A549 (cell line): Measurements from ENCODE around the gene RAPGEF4. TPM values are rescaled to one million over a fixed set of nuclear protein-coding genes. Genes with fewer than 3 reads are reported as not detected.

ENCODE experiments used
- ATAC-seq, 2 experiments: fragments of 200-7000 bp in 1 of 2; fragments of >200 bp in 1 of 2; cut with Nextera tagmentation in 1 of 2; cut with Tn5 transposase in 1 of 2; 3 replicates each; pipeline versions ENCODE4 v1.8.0 to v1.9.1; 2018 to 2020; ENCODE audit warnings: mild to moderate bottlenecking in 1 of 2, moderate library complexity in 1 of 2
- CTCF ChIA-PET: fragments of 300-600 bp; sonication (Branson Sonifier 250); formaldehyde crosslinking; extraction: SDS; loops from one replicate; lab custom pipeline; 2021; ENCODE audit warnings: antibody characterized with exemption, inconsistent platforms; lab: Yijun Ruan, JAX
- POLR2A ChIA-PET: fragments of 350-600 bp; formaldehyde crosslinking; extraction: SDS; loops from one replicate; lab custom pipeline; 2021; ENCODE audit warnings: antibody characterized with exemption, inconsistent platforms; lab: Yijun Ruan, JAX
- DNase-seq, 2 experiments: peaks; one replicate each; pipeline versions ENCODE4 v3.0.0 to v3.0.0-alpha.2; 2011 to 2016; ENCODE audit warnings: low read depth in 1 of 2, low spot score in 1 of 2
- FAIRE-seq: peaks from 2 replicates; lab custom pipeline; 2011; peaks lifted over from hg19 to GRCh38; lab: Jason Lieb, UNC
- H3K27ac ChIP-seq, 2 experiments: fragments of >200 bp; sonication (Bioruptor Twin); formaldehyde crosslinking; 3 replicates each; pipeline ENCODE4 v1.5.1; 2016 to 2017
- H3K4me1 ChIP-seq: fragments of >200 bp; sonication (Bioruptor Twin); formaldehyde crosslinking; 3 replicates; pipeline ENCODE4 v1.6.1; 2016
- H3K4me2 ChIP-seq: fragments of >200 bp; sonication (Bioruptor Twin); formaldehyde crosslinking; 3 replicates; pipeline ENCODE4 v1.6.1; 2016
- H3K4me3 ChIP-seq: fragments of >200 bp; sonication (Bioruptor Twin); formaldehyde crosslinking; 3 replicates; pipeline ENCODE4 v1.5.1; 2016
- H3K9me3 ChIP-seq: fragments of >200 bp; sonication (Bioruptor Twin); formaldehyde crosslinking; 3 replicates; pipeline ENCODE4 v1.6.1; 2016
- BHLHE40 ChIP-seq: IDR thresholded peaks from 2 replicates; pipeline ENCODE4 v1.6.1; 2012; ENCODE audit warnings: low read depth, low read length, inconsistent platforms
- CBX2 ChIP-seq: fragments of 200-600 bp; sonication (generic); IDR thresholded peaks from 2 replicates; pipeline ENCODE4 v1.6.1; 2016; ENCODE audit warnings: low read depth, mild to moderate bottlenecking, borderline replicate concordance
- CEBPB ChIP-seq, 2 experiments: fragments of >200 bp in 1 of 2; sonication (Bioruptor Twin) in 1 of 2; formaldehyde crosslinking in 1 of 2; IDR thresholded peaks; 2 replicates each; pipeline ENCODE4 v1.6.1; 2012 to 2016
- CHD4 ChIP-seq: fragments of 200-600 bp; sonication (generic); IDR thresholded peaks from 2 replicates; pipeline ENCODE4 v1.6.1; 2016; ENCODE audit warnings: antibody characterized with exemption, mild to moderate bottlenecking, borderline replicate concordance
- ESRRA ChIP-seq: fragments of 150-350 bp; IDR thresholded peaks from 2 replicates; pipeline ENCODE4 v1.6.1; 2014; ENCODE audit warnings: mild to moderate bottlenecking, low read length, borderline replicate concordance
- FOSB ChIP-seq: fragments of 250-450 bp; sonication (Bioruptor Pico); IDR thresholded peaks from 2 replicates; pipeline ENCODE4 v1.5.0; 2020; ENCODE audit warnings: mild to moderate bottlenecking, moderate library complexity
- HDAC2 ChIP-seq: fragments of 200-600 bp; sonication (generic); IDR thresholded peaks from 2 replicates; pipeline ENCODE4 v1.6.1; 2016
- HEYL ChIP-seq: fragments of 250-450 bp; sonication (Bioruptor Pico); IDR thresholded peaks from 2 replicates; pipeline ENCODE4 v1.8.0; 2021; ENCODE audit warnings: mild to moderate bottlenecking, moderate library complexity
- NR3C1 ChIP-seq: fragments of >200 bp; sonication (Bioruptor Twin); formaldehyde crosslinking; IDR thresholded peaks from 3 replicates; pipeline ENCODE4 v1.6.1; 2017
- POLR2AphosphoS2 ChIP-seq: conservative IDR thresholded peaks from 2 replicates; pipeline ENCODE4 v1.6.1; 2012; ENCODE audit warnings: low read length, improper control_type of control experiment, inconsistent platforms
- RAD21 ChIP-seq, 2 experiments: fragments of >200 bp in 1 of 2; sonication (Bioruptor Twin) in 1 of 2; formaldehyde crosslinking in 1 of 2; IDR thresholded peaks in 1 of 2; conservative IDR thresholded peaks in 1 of 2; 2 replicates in 1 of 2; 3 replicates in 1 of 2; pipeline ENCODE4 v1.6.1; 2012 to 2018; ENCODE audit warnings: inconsistent platforms in 1 of 2
- RCOR1 ChIP-seq: fragments of 150-350 bp; IDR thresholded peaks from 2 replicates; pipeline ENCODE4 v1.6.1; 2014; ENCODE audit warnings: antibody characterized with exemption, low read length, low read depth
- SMC3 ChIP-seq: fragments of >200 bp; sonication (Bioruptor Twin); formaldehyde crosslinking; IDR thresholded peaks from 3 replicates; pipeline ENCODE4 v1.6.1; 2018; ENCODE audit warnings: inconsistent platforms
- TP53 ChIP-seq: fragments of 250-450 bp; sonication (Bioruptor Pico); IDR thresholded peaks from 2 replicates; pipeline ENCODE4 v1.5.0; 2021; ENCODE audit warnings: mild to moderate bottlenecking, moderate library complexity
- ZNF302 ChIP-seq: fragments of 250-450 bp; sonication (Bioruptor Pico); IDR thresholded peaks from 2 replicates; pipeline ENCODE4 v1.9.0; 2021; ENCODE audit warnings: inconsistent platforms, mild to moderate bottlenecking, moderate library complexity
- WGBS: methylation state at CpG from one replicate; pipeline ENCODE4 v1.1.6; 2017; ENCODE audit errors: missing lambda C conversion rate; 5-methylcytosine and 5-hydroxymethylcytosine counted together
- polyA plus RNA-seq, 4 experiments: library from polyadenylated mRNA; depleted of rRNA in 3 of 4; stranded (reverse); fragments of >200 nt; fragmentation: RNase III in 1 of 4; extraction: RNeasy Plus Mini Kit Qiagen cat#74134 plus additional on column Dnase treatment in 1 of 4; gene quantifications; 2 replicates in 3 of 4; 3 replicates in 1 of 4; pipeline ENCODE4 v1.2.3, GENCODE V29; 2011 to 2017
- TF ChIP-seq, protein P1 (sequence below): IDR thresholded peaks from 2 replicates; pipeline ENCODE4 v1.6.1; 2012
- TF ChIP-seq, protein P2 (sequence below): fragments of 450-650 bp; IDR thresholded peaks from 2 replicates; pipeline ENCODE4 v1.6.1; 2014; ENCODE audit warnings: antibody characterized with exemption
- TF ChIP-seq, protein P3 (sequence below): fragments of 250-450 bp; sonication (Bioruptor Pico); IDR thresholded peaks from 2 replicates; pipeline ENCODE4 v1.5.0; 2020; ENCODE audit warnings: low read depth, mild to moderate bottlenecking, moderate library complexity
- TF ChIP-seq, protein P4 (sequence below): fragments of >200 bp; sonication (Bioruptor Twin); formaldehyde crosslinking; IDR thresholded peaks from 3 replicates; pipeline ENCODE4 v1.6.1; 2016
- TF ChIP-seq, protein P5 (sequence below): fragments of 200-600 bp; sonication (generic); IDR thresholded peaks from 2 replicates; pipeline ENCODE4 v1.6.1; 2016; ENCODE audit warnings: antibody characterized with exemption, mild to moderate bottlenecking, moderate library complexity

The RAPGEF4 gene
- polyA plus RNA-seq, 2 of the 4 experiments (the other 2 are of a cell fraction) = 0.18 to 1.1 TPM

DNA sequence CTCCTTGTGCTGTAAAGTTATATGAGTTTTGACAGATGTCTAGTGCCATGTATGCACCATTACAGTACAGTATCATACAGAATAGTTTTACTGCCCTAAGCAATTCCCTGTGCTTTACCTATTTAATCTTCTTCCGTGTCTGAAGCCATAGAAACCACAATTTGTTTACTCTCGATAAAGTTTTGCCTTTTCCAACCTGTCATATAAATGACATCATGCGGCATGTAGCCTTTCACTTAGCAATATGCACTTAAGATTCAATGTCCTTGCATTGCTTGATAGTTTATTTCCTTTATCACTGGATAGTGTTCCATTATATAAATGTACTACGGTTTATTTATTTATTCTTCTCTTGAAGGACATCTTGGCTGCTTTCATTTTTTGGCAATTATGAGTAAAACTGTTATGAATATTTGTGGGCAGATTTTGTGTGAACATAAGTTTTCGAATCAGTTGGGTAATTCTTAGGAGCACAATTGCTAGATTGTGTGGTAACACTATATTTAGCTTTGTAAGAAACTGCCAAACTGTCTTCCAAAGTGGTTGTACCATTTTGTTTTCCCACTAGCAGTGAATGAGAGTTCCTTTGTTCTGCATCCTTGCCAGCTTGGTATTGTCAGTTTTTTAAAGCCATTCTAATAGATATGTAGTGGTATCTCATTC lies 203.2 kb downstream of the RAPGEF4 start:
- CTCF ChIA-PET = interaction anchor here (1.5 kb wide), 1 partner anchor 132 kb away, joined by 3 read pairs; no protein-coding TSS in a partner anchor
- TF ChIP-seq, protein P1, sequence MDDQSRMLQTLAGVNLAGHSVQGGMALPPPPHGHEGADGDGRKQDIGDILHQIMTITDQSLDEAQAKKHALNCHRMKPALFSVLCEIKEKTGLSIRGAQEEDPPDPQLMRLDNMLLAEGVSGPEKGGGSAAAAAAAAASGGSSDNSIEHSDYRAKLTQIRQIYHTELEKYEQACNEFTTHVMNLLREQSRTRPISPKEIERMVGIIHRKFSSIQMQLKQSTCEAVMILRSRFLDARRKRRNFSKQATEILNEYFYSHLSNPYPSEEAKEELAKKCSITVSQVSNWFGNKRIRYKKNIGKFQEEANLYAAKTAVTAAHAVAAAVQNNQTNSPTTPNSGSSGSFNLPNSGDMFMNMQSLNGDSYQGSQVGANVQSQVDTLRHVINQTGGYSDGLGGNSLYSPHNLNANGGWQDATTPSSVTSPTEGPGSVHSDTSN = no peak
- TF ChIP-seq, protein P2, sequence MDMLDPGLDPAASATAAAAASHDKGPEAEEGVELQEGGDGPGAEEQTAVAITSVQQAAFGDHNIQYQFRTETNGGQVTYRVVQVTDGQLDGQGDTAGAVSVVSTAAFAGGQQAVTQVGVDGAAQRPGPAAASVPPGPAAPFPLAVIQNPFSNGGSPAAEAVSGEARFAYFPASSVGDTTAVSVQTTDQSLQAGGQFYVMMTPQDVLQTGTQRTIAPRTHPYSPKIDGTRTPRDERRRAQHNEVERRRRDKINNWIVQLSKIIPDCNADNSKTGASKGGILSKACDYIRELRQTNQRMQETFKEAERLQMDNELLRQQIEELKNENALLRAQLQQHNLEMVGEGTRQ = no peak
- TF ChIP-seq BHLHE40 (no peak), TP53 (no peak), NR3C1 (no peak), ZNF302 (CRISPR knock-in tag) (no peak), CBX2 (no peak), CHD4 (no peak), HDAC2 (no peak), POLR2AphosphoS2 (no peak), FOSB (CRISPR knock-in tag) (no peak), HEYL (CRISPR knock-in tag) (no peak), RCOR1 (no peak), CEBPB (IDR thresholded peaks at IDR 0.05) (no peak), SMC3 (no peak), RAD21 (conservative IDR thresholded peaks at IDR 0.05 in 1 of 2, IDR thresholded peaks at IDR 0.05 in 1 of 2) (no peak), ESRRA (no peak)
- TF ChIP-seq, protein P3, sequence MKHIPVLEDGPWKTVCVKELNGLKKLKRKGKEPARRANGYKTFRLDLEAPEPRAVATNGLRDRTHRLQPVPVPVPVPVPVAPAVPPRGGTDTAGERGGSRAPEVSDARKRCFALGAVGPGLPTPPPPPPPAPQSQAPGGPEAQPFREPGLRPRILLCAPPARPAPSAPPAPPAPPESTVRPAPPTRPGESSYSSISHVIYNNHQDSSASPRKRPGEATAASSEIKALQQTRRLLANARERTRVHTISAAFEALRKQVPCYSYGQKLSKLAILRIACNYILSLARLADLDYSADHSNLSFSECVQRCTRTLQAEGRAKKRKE (CRISPR knock-in tag) = no peak
- TF ChIP-seq, protein P4, sequence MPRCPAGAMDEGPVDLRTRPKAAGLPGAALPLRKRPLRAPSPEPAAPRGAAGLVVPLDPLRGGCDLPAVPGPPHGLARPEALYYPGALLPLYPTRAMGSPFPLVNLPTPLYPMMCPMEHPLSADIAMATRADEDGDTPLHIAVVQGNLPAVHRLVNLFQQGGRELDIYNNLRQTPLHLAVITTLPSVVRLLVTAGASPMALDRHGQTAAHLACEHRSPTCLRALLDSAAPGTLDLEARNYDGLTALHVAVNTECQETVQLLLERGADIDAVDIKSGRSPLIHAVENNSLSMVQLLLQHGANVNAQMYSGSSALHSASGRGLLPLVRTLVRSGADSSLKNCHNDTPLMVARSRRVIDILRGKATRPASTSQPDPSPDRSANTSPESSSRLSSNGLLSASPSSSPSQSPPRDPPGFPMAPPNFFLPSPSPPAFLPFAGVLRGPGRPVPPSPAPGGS = no peak
- TF ChIP-seq, protein P5, sequence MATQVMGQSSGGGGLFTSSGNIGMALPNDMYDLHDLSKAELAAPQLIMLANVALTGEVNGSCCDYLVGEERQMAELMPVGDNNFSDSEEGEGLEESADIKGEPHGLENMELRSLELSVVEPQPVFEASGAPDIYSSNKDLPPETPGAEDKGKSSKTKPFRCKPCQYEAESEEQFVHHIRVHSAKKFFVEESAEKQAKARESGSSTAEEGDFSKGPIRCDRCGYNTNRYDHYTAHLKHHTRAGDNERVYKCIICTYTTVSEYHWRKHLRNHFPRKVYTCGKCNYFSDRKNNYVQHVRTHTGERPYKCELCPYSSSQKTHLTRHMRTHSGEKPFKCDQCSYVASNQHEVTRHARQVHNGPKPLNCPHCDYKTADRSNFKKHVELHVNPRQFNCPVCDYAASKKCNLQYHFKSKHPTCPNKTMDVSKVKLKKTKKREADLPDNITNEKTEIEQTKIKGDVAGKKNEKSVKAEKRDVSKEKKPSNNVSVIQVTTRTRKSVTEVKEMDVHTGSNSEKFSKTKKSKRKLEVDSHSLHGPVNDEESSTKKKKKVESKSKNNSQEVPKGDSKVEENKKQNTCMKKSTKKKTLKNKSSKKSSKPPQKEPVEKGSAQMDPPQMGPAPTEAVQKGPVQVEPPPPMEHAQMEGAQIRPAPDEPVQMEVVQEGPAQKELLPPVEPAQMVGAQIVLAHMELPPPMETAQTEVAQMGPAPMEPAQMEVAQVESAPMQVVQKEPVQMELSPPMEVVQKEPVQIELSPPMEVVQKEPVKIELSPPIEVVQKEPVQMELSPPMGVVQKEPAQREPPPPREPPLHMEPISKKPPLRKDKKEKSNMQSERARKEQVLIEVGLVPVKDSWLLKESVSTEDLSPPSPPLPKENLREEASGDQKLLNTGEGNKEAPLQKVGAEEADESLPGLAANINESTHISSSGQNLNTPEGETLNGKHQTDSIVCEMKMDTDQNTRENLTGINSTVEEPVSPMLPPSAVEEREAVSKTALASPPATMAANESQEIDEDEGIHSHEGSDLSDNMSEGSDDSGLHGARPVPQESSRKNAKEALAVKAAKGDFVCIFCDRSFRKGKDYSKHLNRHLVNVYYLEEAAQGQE = no peak
- TF ChIP-seq, all 56 proteins: peak for 0
- no peak overlapping the region for H3K4me2 ChIP-seq
- no peak for DNase-seq
- H3K4me1 ChIP-seq = no peaks in the 10 kb centered on the region
- ATAC-seq = no peak
- peaks cover 32% of the 10 kb centered on the region; the same call in 1 of the 3 replicates for H3K9me3 ChIP-seq
- WGBS = 34% methylated on average over 5 of the region's 5 CpGs
- no peak overlapping the region for H3K27ac ChIP-seq
- H3K4me3 ChIP-seq = no peak overlapping the region
- no peak for FAIRE-seq
- POLR2A ChIA-PET = no interaction called here
